ENCODE results near the gene AGO1.

DNA sequence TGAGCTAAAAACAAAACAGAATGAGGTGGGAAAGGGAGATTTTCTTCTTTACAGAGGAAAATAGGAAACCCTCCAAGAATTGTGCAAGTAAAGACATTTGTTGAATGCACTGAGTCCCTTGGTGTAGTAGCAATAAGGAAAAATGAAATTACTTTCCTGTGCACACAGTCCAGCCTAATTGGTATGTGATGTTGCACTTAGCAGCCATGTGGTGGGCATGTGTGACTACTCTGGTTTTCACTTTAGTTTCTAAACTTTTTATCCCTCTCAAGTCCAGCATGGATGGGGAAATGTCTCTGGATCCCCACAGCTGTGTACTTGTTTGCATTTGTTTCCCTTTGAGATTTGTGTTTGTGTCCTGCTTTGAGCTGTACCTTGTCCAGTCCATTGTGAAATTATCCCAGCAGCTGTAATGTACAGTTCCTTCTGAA, 40.8 kb downstream of the AGO1 start:
- TF ChIP-seq SUZ12 (IDR thresholded peaks at IDR 0.05; ENCODE audit: extremely low read depth, insufficient read depth, insufficient read length): no peak
- no peak for TF ChIP-seq YY1 (IDR thresholded peaks at IDR 0.05; ENCODE audit: insufficient read depth, insufficient read length)

All from NT2/D1 (cell line).